NCI-H1092 (cell line): ENCODE measurements around the gene CD5L.

Experiments
- DNase-seq: peaks from one replicate; lab custom pipeline; 2025; lab: John Stamatoyannopoulos, UW

CD5L gene

GRCh38 chr1:157841708-157842107 lies at the start of gene CD5L:
TSS of gene CD5L (minus strand) at chr1:157841808. CDS start at chr1:157841701, 107 bp downstream.
- no peak for DNase-seq

- no peak for DNase-seq
Observed at GRCh38 chr1:157882580-157882979, 41.0 kb upstream of the CD5L start.

- no peak for DNase-seq
Observed at GRCh38 chr1:157880621-157881020, 39.0 kb upstream of the CD5L start.

- no peak for DNase-seq
Observed at GRCh38 chr1:157878059-157878458, 36.5 kb upstream of the CD5L start.

- DNase-seq = no peak
Observed at GRCh38 chr1:157870490-157870889, 28.9 kb upstream of the CD5L start.

GRCh38 chr1:157868654-157869053 lies 27.0 kb upstream of the CD5L start:
- no peak for DNase-seq

- no peak for DNase-seq
Observed at GRCh38 chr1:157862114-157863070, 20.8 kb upstream of the CD5L start.

GRCh38 chr1:157856538-157856937 lies 14.9 kb upstream of the CD5L start:
- DNase-seq = no peak

GRCh38 chr1:157852476-157852875 lies 10.9 kb upstream of the CD5L start:
- no peak for DNase-seq

GRCh38 chr1:157849229-157849875 lies 7.7 kb upstream of the CD5L start:
- DNase-seq = no peak

- DNase-seq = no peak
Observed at GRCh38 chr1:157844089-157844830, 2.7 kb upstream of the CD5L start.

- DNase-seq = no peak
Observed at GRCh38 chr1:157842939-157843338, 1.3 kb upstream of the CD5L start.

GRCh38 chr1:157838966-157839365 lies 2.6 kb downstream of the CD5L start:
- no peak for DNase-seq

GRCh38 chr1:157834430-157834829 lies 7.2 kb downstream of the CD5L start:
- DNase-seq = no peak

- no peak for DNase-seq
Observed at GRCh38 chr1:157833145-157833544, 8.5 kb downstream of the CD5L start.

GRCh38 chr1:157831968-157832626 lies 9.5 kb downstream of the CD5L start:
- DNase-seq = no peak

GRCh38 chr1:157830887-157831286 lies 10.7 kb downstream of the CD5L start:
- DNase-seq = no peak

- no peak for DNase-seq
Observed at GRCh38 chr1:157829711-157830110, 11.9 kb downstream of the CD5L start.

GRCh38 chr1:157829210-157829609 lies 12.4 kb downstream of the CD5L start:
- no peak for DNase-seq

- no peak for DNase-seq
Observed at GRCh38 chr1:157820299-157820698, 21.3 kb downstream of the CD5L start.

- no peak for DNase-seq
Observed at GRCh38 chr1:157819896-157820295, 21.7 kb downstream of the CD5L start, which contains the start of gene FCRL1. TSS of gene FCRL1 (minus strand) at chr1:157820120. CDS start at chr1:157820037, 83 bp downstream.

- DNase-seq = no peak
Observed at GRCh38 chr1:157819215-157819614, 22.4 kb downstream of the CD5L start.
